Neuron (in vitro differentiated cells): ENCODE results near the gene TSSC4.

ENCODE experiments used
- H2AFZ ChIP-seq: one replicate; pipeline ENCODE4 v1.6.1; 2013; ENCODE audit warnings: low read depth, mild to moderate bottlenecking, inconsistent platforms, low read length, moderate library complexity
- H3K27me3 ChIP-seq: one replicate; pipeline ENCODE4 v1.6.1; 2013; ENCODE audit warnings: low read length; ENCODE audit not compliant: insufficient read depth
- H3K36me3 ChIP-seq: one replicate; pipeline ENCODE4 v1.6.1; 2013; ENCODE audit warnings: low read length; ENCODE audit not compliant: insufficient read depth
- H3K4me1 ChIP-seq: one replicate; pipeline ENCODE4 v1.6.1; 2013; ENCODE audit warnings: low read length; ENCODE audit not compliant: insufficient read depth
- H3K4me3 ChIP-seq: 2 replicates; pipeline ENCODE4 v1.5.1; 2013; ENCODE audit warnings: mild to moderate bottlenecking, low read length, moderate library complexity
- H3K9me3 ChIP-seq: one replicate; pipeline ENCODE4 v1.6.1; 2013; ENCODE audit warnings: low read length

Gene TSSC4

GRCh38 chr11:2445746-2446551 lies 45.4 kb downstream of the TSSC4 start:
- no peaks in the 10 kb centered on the region for H3K4me1 ChIP-seq
- no peak overlapping the region for H2AFZ ChIP-seq
- H3K4me3 ChIP-seq = no peak overlapping the region
- peaks cover 7% of the 10 kb centered on the region for H3K9me3 ChIP-seq
- H3K36me3 ChIP-seq = no peaks in the 10 kb centered on the region
- peaks cover 60% of the 10 kb centered on the region for H3K27me3 ChIP-seq

GRCh38 chr11:2446590-2447252 lies 46.2 kb downstream of the TSSC4 start:
- Histone ChIP-seq H3K4me3 (no peak overlapping the region), H3K36me3 (no peaks in the 10 kb centered on the region), H3K4me1 (no peaks in the 10 kb centered on the region), H3K27me3 (peaks cover 59% of the 10 kb centered on the region), H2AFZ (no peak overlapping the region), H3K9me3 (peaks cover 7% of the 10 kb centered on the region)

GRCh38 chr11:2447253-2447950 lies 46.9 kb downstream of the TSSC4 start:
- Histone ChIP-seq H3K36me3 (no peaks in the 10 kb centered on the region), H2AFZ (no peak overlapping the region), H3K4me1 (peaks cover 2% of the 10 kb centered on the region), H3K27me3 (peaks cover 56% of the 10 kb centered on the region), H3K9me3 (peaks cover 7% of the 10 kb centered on the region), H3K4me3 (no peak overlapping the region)

GRCh38 chr11:2447951-2448650 lies 47.6 kb downstream of the TSSC4 start:
- Histone ChIP-seq H3K9me3 (peaks cover 4% of the 10 kb centered on the region), H3K4me1 (peaks cover 2% of the 10 kb centered on the region), H2AFZ (no peak overlapping the region), H3K27me3 (peaks cover 49% of the 10 kb centered on the region), H3K4me3 (no peak overlapping the region), H3K36me3 (no peaks in the 10 kb centered on the region)

GRCh38 chr11:2448661-2449547 lies 48.4 kb downstream of the TSSC4 start:
- H3K36me3 ChIP-seq = no peaks in the 10 kb centered on the region
- H3K4me3 ChIP-seq = no peak overlapping the region
- H3K4me1 ChIP-seq = peaks cover 2% of the 10 kb centered on the region
- H3K9me3 ChIP-seq = no peaks in the 10 kb centered on the region
- peaks cover 41% of the 10 kb centered on the region for H3K27me3 ChIP-seq
- H2AFZ ChIP-seq = no peak overlapping the region

GRCh38 chr11:2449548-2450320 lies 49.2 kb downstream of the TSSC4 start:
- Histone ChIP-seq H3K27me3 (peaks cover 37% of the 10 kb centered on the region), H2AFZ (no peak overlapping the region), H3K4me1 (peaks cover 2% of the 10 kb centered on the region)

GRCh38 chr11:2450321-2451041 lies 49.9 kb downstream of the TSSC4 start:
- Histone ChIP-seq H3K36me3 (no peaks in the 10 kb centered on the region), H3K4me3 (no peak overlapping the region), H2AFZ (no peak overlapping the region), H3K27me3 (peaks cover 33% of the 10 kb centered on the region), H3K9me3 (no peaks in the 10 kb centered on the region), H3K4me1 (peaks cover 2% of the 10 kb centered on the region)

More at GRCh38 chr11:2449548-2450320, 49.2 kb downstream of the TSSC4 start:
- Histone ChIP-seq H3K36me3 (no peaks in the 10 kb centered on the region), H3K4me3 (no peak overlapping the region), H3K9me3 (no peaks in the 10 kb centered on the region)

GRCh38 chr11:2451336-2451735 lies 50.8 kb downstream of the TSSC4 start:
- Histone ChIP-seq H3K4me1 (peaks cover 2% of the 10 kb centered on the region), H3K27me3 (peaks cover 25% of the 10 kb centered on the region), H3K36me3 (no peaks in the 10 kb centered on the region), H3K9me3 (no peaks in the 10 kb centered on the region), H2AFZ (no peak overlapping the region), H3K4me3 (no peak overlapping the region)

- H3K4me1 ChIP-seq = peaks cover 2% of the 10 kb centered on the region
- no peaks in the 10 kb centered on the region for H3K9me3 ChIP-seq
- peaks cover 19% of the 10 kb centered on the region for H3K27me3 ChIP-seq
- H3K36me3 ChIP-seq = no peaks in the 10 kb centered on the region
- H3K4me3 ChIP-seq = no peak overlapping the region
- no peak overlapping the region for H2AFZ ChIP-seq
Observed at GRCh38 chr11:2451916-2452315, 51.4 kb downstream of the TSSC4 start.

- Histone ChIP-seq H3K36me3 (no peaks in the 10 kb centered on the region), H2AFZ (no peak overlapping the region), H3K4me3 (no peak overlapping the region), H3K9me3 (no peaks in the 10 kb centered on the region), H3K27me3 (peaks cover 13% of the 10 kb centered on the region), H3K4me1 (peaks cover 2% of the 10 kb centered on the region)
Observed at GRCh38 chr11:2452321-2453012, 51.9 kb downstream of the TSSC4 start.

- Histone ChIP-seq H2AFZ (no peak overlapping the region), H3K9me3 (no peaks in the 10 kb centered on the region), H3K4me1 (peaks cover 2% of the 10 kb centered on the region), H3K4me3 (no peak overlapping the region), H3K36me3 (no peaks in the 10 kb centered on the region), H3K27me3 (peaks cover 6% of the 10 kb centered on the region)
Observed at GRCh38 chr11:2453436-2453835, 52.9 kb downstream of the TSSC4 start.
